Stomach (tissue), 19 donors: Measurements from ENCODE around the gene EIF2B5. TPM values are rescaled to one million over a fixed set of nuclear protein-coding genes. Genes with fewer than 3 reads are reported as not detected.
A peak's percentile ranks its signal among the peaks of the same experiment; 100 is the strongest.

Source experiments
- DNase-seq, 2 donors: peaks; one replicate each; pipeline versions ENCODE4 v3.0.0 to v3.0.0-alpha.2; 2013 to 2019
- H3K27ac ChIP-seq, 5 donors: fragments of 200-600 bp in 4 of 5; sonication (generic) in 4 of 5; one replicate each; pipeline ENCODE4 v1.5.1; 2013 to 2019; ENCODE audit warnings: mild to moderate bottlenecking in 1 of 5, moderate library complexity in 1 of 5
- H3K27me3 ChIP-seq, 3 donors: fragments of 200-600 bp; sonication (generic); one replicate each; pipeline ENCODE4 v1.5.1; 2017 to 2019; ENCODE audit warnings: mixed run types in 1 of 3
- H3K36me3 ChIP-seq, 4 donors: fragments of 200-600 bp; sonication (generic); 1 replicate in 3 of 4; 2 replicates in 1 of 4; pipeline ENCODE4 v1.5.1; 2016 to 2019
- H3K4me1 ChIP-seq, 4 donors: fragments of 200-600 bp; sonication (generic); one replicate each; pipeline ENCODE4 v1.5.1; 2016 to 2019
- H3K4me3 ChIP-seq, 4 donors: fragments of 200-600 bp; sonication (generic) in 3 of 4; one replicate each; pipeline ENCODE4 v1.5.1; 2016 to 2019; ENCODE audit warnings: mild to moderate bottlenecking in 1 of 4
- H3K9me3 ChIP-seq, 4 donors: fragments of 200-600 bp; sonication (generic); one replicate each; pipeline ENCODE4 v1.5.1; 2016 to 2019
- CTCF ChIP-seq, 7 experiments: fragments of 450-650 bp in 4 of 7; fragments of 200-600 bp in 3 of 7; sonication (generic) in 3 of 7; IDR thresholded peaks; one replicate each; pipeline ENCODE4 v1.5.1; 2016 to 2019; ENCODE audit warnings: antibody characterized with exemption in 7 of 7, control low read depth in 2 of 7, mild to moderate bottlenecking in 1 of 7
- EP300 ChIP-seq: sonication (generic); formaldehyde crosslinking; IDR thresholded peaks from one replicate; pipeline ENCODE4 v1.6.1; 2017; ENCODE audit warnings: antibody characterized with exemption
- POLR2A ChIP-seq, 4 donors: fragments of 450-650 bp; IDR thresholded peaks; one replicate each; pipeline ENCODE4 v1.6.1; 2016; ENCODE audit warnings: antibody characterized with exemption in 4 of 4, control low read depth in 2 of 4, mild to moderate bottlenecking in 1 of 4, moderate library complexity in 1 of 4
- POLR2AphosphoS5 ChIP-seq, 3 donors: sonication (generic); formaldehyde crosslinking; IDR thresholded peaks; one replicate each; pipeline ENCODE4 v1.6.1; 2016; ENCODE audit warnings: antibody characterized with exemption in 3 of 3
- WGBS, 5 donors: extraction: QIAGEN DNeasy Blood & Tissue Kit in 3 of 5; methylation state at CpG; one replicate each; pipeline versions ENCODE4 v1.1.5 to v1.1.7; 2013 to 2018; 5-methylcytosine and 5-hydroxymethylcytosine counted together
- intact Hi-C: fragments of 100-400 bp; cut with DNase I; formaldehyde crosslinking; loops from one replicate; pipeline ENCODE4 v1.15.1; 2023; ENCODE audit warnings: low total_unique reads
- long read RNA-seq, 10 donors: transcript quantifications; one replicate each; lab custom pipeline, GENCODE V29; 2026
- polyA plus RNA-seq, 3 donors: library from polyadenylated mRNA; stranded (reverse); fragments of 200-250 nt; gene quantifications; one replicate each; pipeline ENCODE4 v1.2.3, GENCODE V29; 2013
- total RNA-seq, 5 donors: library from RNA; depleted of rRNA; stranded (reverse); fragments of >200 nt; gene quantifications; one replicate each; pipeline versions ENCODE4 v1.1.0 to v1.2.3, GENCODE V29; 2014 to 2016
- donor health status: healthy with polysubstance abuse.
- donor health status: Bipolar disorder and iron deficiency.
- donor health status: healthy.

The EIF2B5 gene
- total RNA-seq (100 to 1,000 TPM in 1 of 5 donors, 10 to 100 TPM in 3, 1 to 10 TPM in 1; 1.4 to 113 (median 36.5) TPM), polyA plus RNA-seq (10 to 100 TPM; 33.0 to 42.0 (median 33.7) TPM)
- long read RNA-seq, donor 1: 0 reads
- long read RNA-seq, donor 2, partial matches to known transcripts: 0 of 3 reads
- long read RNA-seq, donor 2, other reads (novel, unspliced or antisense): 0 of 3 reads
- long read RNA-seq, donor 3, partial matches to known transcripts: 0 of 4 reads
- long read RNA-seq, donor 3, other reads (novel, unspliced or antisense): 0 of 4 reads
- long read RNA-seq, donor 4, partial matches to known transcripts: 0 of 1 reads
- long read RNA-seq, donor 4, other reads (novel, unspliced or antisense): 0 of 1 reads
- long read RNA-seq, donor 5, full-length matches to known transcripts: 7 of 7 reads
- long read RNA-seq, donor 5, partial matches to known transcripts: 0 of 7 reads
- long read RNA-seq, donor 5, other reads (novel, unspliced or antisense): 0 of 7 reads
- long read RNA-seq, donor 6: 0 reads
- long read RNA-seq, donor 7, transcript EIF2B5-201 (16 exons, 2,656 nt): major isoform, 7 of 11 reads
- long read RNA-seq, donor 7, partial matches to known transcripts: 0 of 11 reads
- long read RNA-seq, donor 7, other reads (novel, unspliced or antisense): 0 of 11 reads
- long read RNA-seq, donor 8, partial matches to known transcripts: 0 of 7 reads
- long read RNA-seq, donor 8, other reads (novel, unspliced or antisense): 0 of 7 reads
- long read RNA-seq, donor 9, transcript EIF2B5-201 (16 exons, 2,656 nt): major isoform, 6 of 11 reads
- long read RNA-seq, donor 9, transcript EIF2B5-202 (2 exons, 585 nt): minor isoform, 5 of 11 reads
- long read RNA-seq, donor 9, partial matches to known transcripts: 0 of 11 reads
- long read RNA-seq, donor 9, other reads (novel, unspliced or antisense): 0 of 11 reads
- long read RNA-seq, donor 10, partial matches to known transcripts: 0 of 2 reads
- long read RNA-seq, donor 10, other reads (novel, unspliced or antisense): 0 of 2 reads

- H3K9me3 ChIP-seq: no peaks in the 10 kb centered on the region
- H3K27ac ChIP-seq: peak within 1 kb of the TSS; percentile 91 to 94 (median 93)
- DNase-seq: peak; percentile 91 to 97
- H3K36me3 ChIP-seq: peaks cover 11 to 33% (median 30%) of the 10 kb centered on the region in 4 donors
- H3K4me1 ChIP-seq: peaks cover 21 to 35% (median 28%) of the 10 kb centered on the region in 4 donors
- no peaks in the 10 kb centered on the region for H3K27me3 ChIP-seq
- WGBS, 5 donors: 0 to 1% (median 1%) methylated on average over 40 to 56 of the region's 56 CpGs
- TF ChIP-seq POLR2A (IDR thresholded peaks at IDR 0.05) (no peak), CTCF (IDR thresholded peaks at IDR 0.05) (peak in 3 of 7 experiments; percentile 15 to 43 (median 36)), EP300 (no peak), POLR2AphosphoS5 (IDR thresholded peaks at IDR 0.05) (peak; percentile 92 to 98 (median 94))
- intact Hi-C loops: loop anchor here (10.0 kb wide), 1 partner anchor 241 kb away; no protein-coding TSS in a partner anchor
- H3K4me3 ChIP-seq: peak within 1 kb of the TSS; percentile 84 to 98 (median 94)
Observed at GRCh38 chr3:184135149-184135910, at the start of gene EIF2B5. EIF2B5 (plus strand) TSS chr3:184135358; CDS start chr3:184135386, 28 bp downstream.

GRCh38 chr3:184085389-184085852, 49.7 kb upstream of the EIF2B5 start:
- peaks cover 0 to 3% (median 0%) of the 10 kb centered on the region in 4 donors for H3K9me3 ChIP-seq
- peak in 1 of 2 donors; percentile 5 for DNase-seq
- no peaks in the 10 kb centered on the region for H3K27me3 ChIP-seq
- no peak overlapping the region for H3K4me3 ChIP-seq
- H3K4me1 ChIP-seq: no peaks in the 10 kb centered on the region
- WGBS, 5 donors: 52 to 78% (median 74%) methylated on average over 3 of the region's 3 CpGs
- H3K27ac ChIP-seq: no peak overlapping the region
- TF ChIP-seq EP300: no peak
- TF ChIP-seq CTCF (IDR thresholded peaks at IDR 0.05): no peak
- TF ChIP-seq POLR2A (IDR thresholded peaks at IDR 0.05): no peak
- TF ChIP-seq POLR2AphosphoS5 (IDR thresholded peaks at IDR 0.05): no peak
- H3K36me3 ChIP-seq: no peaks in the 10 kb centered on the region
- intact Hi-C loops: no loop called here

GRCh38 chr3:184092199-184092598, 43.0 kb upstream of the EIF2B5 start:
- Histone ChIP-seq H3K9me3 (peaks cover 0 to 28% (median 19%) of the 10 kb centered on the region in 4 donors), H3K4me1 (no peaks in the 10 kb centered on the region), H3K27ac (no peak overlapping the region), H3K27me3 (peaks cover 0 to 5% (median 3%) of the 10 kb centered on the region in 3 donors), H3K4me3 (no peak overlapping the region), H3K36me3 (no peaks in the 10 kb centered on the region)
- no peak for DNase-seq
- TF ChIP-seq EP300: no peak
- 88 to 94% (median 91%) methylated on average over 3 of the region's 3 CpGs for WGBS, 5 donors
- intact Hi-C loops: no loop called here

GRCh38 chr3:184096811-184097383, 38.3 kb upstream of the EIF2B5 start, which contains the start of gene HTR3E:
HTR3E (plus strand) TSS chr3:184097064; CDS start chr3:184097530, 466 bp downstream.
- peaks cover 0 to 10% (median 3%) of the 10 kb centered on the region in 3 donors for H3K27me3 ChIP-seq
- intact Hi-C loops: no loop called here
- H3K27ac ChIP-seq: no peak within 1 kb of the TSS
- H3K9me3 ChIP-seq: peaks cover 0 to 17% (median 12%) of the 10 kb centered on the region in 4 donors
- no peak within 1 kb of the TSS for H3K4me3 ChIP-seq
- TF ChIP-seq CTCF (IDR thresholded peaks at IDR 0.05) (no peak), POLR2A (IDR thresholded peaks at IDR 0.05) (no peak), POLR2AphosphoS5 (IDR thresholded peaks at IDR 0.05) (no peak), EP300 (no peak)
- no peak for DNase-seq
- 86 to 92% (median 89%) methylated on average over 7 of the region's 7 CpGs for WGBS, 5 donors
- H3K36me3 ChIP-seq: no peaks in the 10 kb centered on the region
- H3K4me1 ChIP-seq: no peaks in the 10 kb centered on the region
